HCT116 (cell line): ENCODE results near the gene SYNE2. TPM values are rescaled to one million over a fixed set of nuclear protein-coding genes. Genes with fewer than 3 reads are reported as not detected.

Experiments used
- ATAC-seq: fragments of 200-7000 bp; cut with Tn5 transposase; 2 replicates; pipeline ENCODE4 v1.9.1; 2020; ENCODE audit warnings: mild to moderate bottlenecking, moderate library complexity
- BruUV-seq: library from RNA; stranded (reverse); fragments of 400-500 nt; replicated peaks from 2 replicates; lab custom pipeline; 2021; lab: Mats Ljungman, UMichigan
- CTCF ChIA-PET: fragments of 300-600 bp; sonication (Branson Sonifier 250); formaldehyde crosslinking; loops from one replicate; lab custom pipeline; 2021; ENCODE audit warnings: antibody characterized with exemption; lab: Charles Lee
- POLR2A ChIA-PET: fragments of 300-600, 350-600 bp; sonication (Branson Sonifier 250); formaldehyde crosslinking; loops from one replicate; lab custom pipeline; 2021; ENCODE audit warnings: antibody characterized with exemption; lab: Charles Lee
- RAD21 ChIA-PET, 2 experiments: fragments of 300-600 bp; sonication (Branson Sonifier 250); formaldehyde crosslinking; loops; one replicate each; lab custom pipeline; 2023; ENCODE audit warnings: low total read pairs in 2 of 2; ENCODE audit not compliant: uncharacterized antibody in 2 of 2, unreplicated experiment in 2 of 2, low non-redundant PET in 1 of 2; lab: Charles Lee
- DNase-seq: peaks from one replicate; pipeline ENCODE4 v3.0.0-alpha.2; 2010; ENCODE audit warnings: low read depth, low spot score
- H2AFZ ChIP-seq: fragments of 200-600 bp; shearing (Covaris generic), sonication (generic); 2 replicates; pipeline ENCODE4 v1.6.1; 2017; ENCODE audit warnings: low read depth, mixed run types, mixed read lengths, antibody characterized with exemption, low read length; ENCODE audit not compliant: poor library complexity, severe bottlenecking
- H3K27ac ChIP-seq: 2 replicates; pipeline ENCODE4 v1.5.1; 2012; ENCODE audit warnings: low read depth, low read length
- H3K27me3 ChIP-seq: fragments of 200-600 bp; sonication (generic); 2 replicates; pipeline ENCODE4 v1.6.1; 2016; ENCODE audit warnings: mixed run types, low read length, mixed read lengths; ENCODE audit not compliant: insufficient read depth
- H3K36me3 ChIP-seq, 2 experiments: fragments of 200-500 bp in 1 of 2; fragments of 200-600 bp in 1 of 2; sonication (Bioruptor generic) in 1 of 2; sonication (generic) in 1 of 2; 2 replicates each; pipeline versions ENCODE4 v1.5.1 to v1.6.1; 2014 to 2016; ENCODE audit warnings: low read length in 2 of 2, inconsistent platforms in 1 of 2, mixed read lengths in 1 of 2, mixed run types in 1 of 2; ENCODE audit not compliant: insufficient read depth in 2 of 2, control insufficient read depth in 1 of 2
- H3K4me1 ChIP-seq, 2 experiments: fragments of 200-600 bp in 1 of 2; sonication (generic) in 1 of 2; 2 replicates each; pipeline versions ENCODE4 v1.5.1 to v1.6.1; 2012 to 2017; ENCODE audit warnings: low read length in 2 of 2, inconsistent platforms in 1 of 2, mild to moderate bottlenecking in 1 of 2, mixed read lengths in 1 of 2, mixed run types in 1 of 2, moderate library complexity in 1 of 2; ENCODE audit not compliant: insufficient read depth in 2 of 2, control insufficient read depth in 1 of 2
- H3K4me2 ChIP-seq: fragments of 200-600 bp; sonication (generic); 2 replicates; pipeline ENCODE4 v1.6.1; 2017; ENCODE audit warnings: mixed run types, low read length, mixed read lengths
- H3K4me3 ChIP-seq, 2 experiments: fragments of 200-600 bp in 1 of 2; sonication (generic) in 1 of 2; replicated peaks in 1 of 2; 2 replicates each; pipeline ENCODE4 v1.5.1; 2011 to 2016; ENCODE audit warnings: low read length in 2 of 2, control low read depth in 1 of 2, low read depth in 1 of 2, mild to moderate bottlenecking in 1 of 2, mixed read lengths in 1 of 2, mixed run types in 1 of 2
- H3K79me2 ChIP-seq: fragments of 200-600 bp; sonication (generic); 2 replicates; pipeline ENCODE4 v1.6.1; 2017; ENCODE audit warnings: mild to moderate bottlenecking, mixed run types, low read length, moderate library complexity, mixed read lengths; ENCODE audit not compliant: insufficient read depth
- H3K9ac ChIP-seq: fragments of 200-600 bp; sonication (generic); 2 replicates; pipeline ENCODE4 v1.6.1; 2016; ENCODE audit warnings: low read length, mixed read lengths
- H3K9me2 ChIP-seq: fragments of 200-600 bp; sonication (generic), shearing (Covaris generic); 2 replicates; pipeline ENCODE4 v1.6.1; 2017; ENCODE audit warnings: mixed run types, mild to moderate bottlenecking, moderate library complexity; ENCODE audit not compliant: insufficient read depth
- H3K9me3 ChIP-seq, 2 experiments: fragments of 200-500 bp in 1 of 2; fragments of 200-600 bp in 1 of 2; sonication (Bioruptor generic) in 1 of 2; sonication (generic) in 1 of 2; 2 replicates each; pipeline ENCODE4 v1.6.1; 2014 to 2017; ENCODE audit warnings: low read length in 2 of 2, mixed read lengths in 2 of 2, inconsistent platforms in 1 of 2, low read depth in 1 of 2, mild to moderate bottlenecking in 1 of 2, mixed run types in 1 of 2, moderate library complexity in 1 of 2; ENCODE audit not compliant: control insufficient read depth in 1 of 2, insufficient read depth in 1 of 2
- H4K20me1 ChIP-seq: fragments of 200-600 bp; sonication (generic), shearing (Covaris generic); 2 replicates; pipeline ENCODE4 v1.6.1; 2017; ENCODE audit warnings: mixed run types, mild to moderate bottlenecking, moderate library complexity; ENCODE audit not compliant: insufficient read depth
- CBX3 ChIP-seq: IDR thresholded peaks from 2 replicates; pipeline ENCODE4 v1.6.1; 2012; ENCODE audit warnings: low read depth
- CEBPB ChIP-seq: IDR thresholded peaks from 2 replicates; pipeline ENCODE4 v1.6.1; 2012; ENCODE audit warnings: low read depth
- CTCF ChIP-seq, 3 experiments: fragments of 200-600 bp in 1 of 3; sonication (generic) in 1 of 3; IDR thresholded peaks in 2 of 3; conservative IDR thresholded peaks in 1 of 3; 2 replicates each; pipeline ENCODE4 v1.5.1; 2012 to 2017; ENCODE audit warnings: low read depth in 2 of 3, low read length in 2 of 3, antibody characterized with exemption in 1 of 3, borderline replicate concordance in 1 of 3, control low read depth in 1 of 3, mild to moderate bottlenecking in 1 of 3, mixed read lengths in 1 of 3, mixed run types in 1 of 3, moderate library complexity in 1 of 3; ENCODE audit not compliant: insufficient read depth in 1 of 3
- EGR1 ChIP-seq: IDR thresholded peaks from 2 replicates; pipeline ENCODE4 v1.6.1; 2012; ENCODE audit warnings: low read depth
- REST ChIP-seq: IDR thresholded peaks from 2 replicates; pipeline ENCODE4 v1.6.1; 2012; ENCODE audit warnings: low read depth
- SP1 ChIP-seq: IDR thresholded peaks from 2 replicates; pipeline ENCODE4 v1.6.1; 2012; ENCODE audit warnings: low read depth
- SRF ChIP-seq: IDR thresholded peaks from 2 replicates; pipeline ENCODE4 v1.6.1; 2012; ENCODE audit warnings: low read depth
- TCF7L2 ChIP-seq: IDR thresholded peaks from 2 replicates; pipeline ENCODE4 v1.7.0; 2011; ENCODE audit warnings: borderline replicate concordance, inconsistent platforms; ENCODE audit not compliant: insufficient read depth, insufficient read length; ENCODE audit errors: extremely low read depth
- ZBTB33 ChIP-seq: IDR thresholded peaks from 2 replicates; pipeline ENCODE4 v1.6.1; 2011; ENCODE audit warnings: mild to moderate bottlenecking, low read length, moderate library complexity; ENCODE audit not compliant: insufficient replicate concordance; ENCODE audit errors: extremely low read depth
- ZFX ChIP-seq: fragments of 450-650 bp; IDR thresholded peaks from 2 replicates; pipeline ENCODE4 v1.6.1; 2017
- ZNF274 ChIP-seq: fragments of 200-500 bp; sonication (Bioruptor generic); IDR thresholded peaks from 2 replicates; pipeline ENCODE4 v1.6.1; 2014; ENCODE audit warnings: mild to moderate bottlenecking, low read depth, low read length, inconsistent platforms
- intact Hi-C: fragments of 100-400 bp; cut with micrococcal nuclease; formaldehyde crosslinking; loops from 2 replicates; pipeline ENCODE4 v1.10.0; 2022
- total RNA-seq: library from RNA; stranded (reverse); gene quantifications from one replicate; pipeline ENCODE4 v1.2.1, GENCODE V29; 2021; ENCODE audit not compliant: unreplicated experiment

Gene SYNE2
- total RNA-seq, 1 experiment from 2014 or later, result 28.8 TPM

GRCh38 chr14:64193821-64194220 is 341.0 kb downstream of the SYNE2 start (continued):
- TF ChIP-seq TCF7L2 (no peak), ZNF274 (no peak), SP1 (no peak)
- TF ChIP-seq, all 23 proteins: peak for 0

GRCh38 chr14:64194404-64194803 is 341.6 kb downstream of the SYNE2 start:
- Histone ChIP-seq H3K36me3 (no peaks in the 10 kb centered on the region), H3K79me2 (no peaks in the 10 kb centered on the region), H4K20me1 (no peaks in the 10 kb centered on the region), H3K4me3 (no peak overlapping the region), H3K9ac (no peak overlapping the region), H2AFZ (no peak overlapping the region), H3K9me2 (no peaks in the 10 kb centered on the region)
- CTCF ChIA-PET, result no interaction called here
- POLR2A ChIA-PET, result no interaction called here
- no peak for TF ChIP-seq CEBPB
- no peak for TF ChIP-seq CTCF (IDR thresholded peaks at IDR 0.05 in 2 of 3, conservative IDR thresholded peaks at IDR 0.05 in 1 of 3; ENCODE audit: borderline replicate concordance in 1 of 3, insufficient read depth in 1 of 3, low read depth in 2 of 3, low read length in 2 of 3)
- TF ChIP-seq SP1, result no peak
- TF ChIP-seq ZFX, result no peak
- TF ChIP-seq CBX3, result no peak
- TF ChIP-seq REST, result no peak
- no peak for TF ChIP-seq SRF
- no peak for TF ChIP-seq ZBTB33
- no peak for TF ChIP-seq EGR1
- TF ChIP-seq, all 23 proteins: peak for 0
- ATAC-seq (no peak), DNase-seq (no peak)
- no TSS peak for BruUV-seq
- no peak overlapping the region for H3K27ac ChIP-seq
- intact Hi-C loops, result no loop called here
- no peak overlapping the region for H3K4me2 ChIP-seq
- H3K27me3 ChIP-seq, result no peaks in the 10 kb centered on the region
- RAD21 ChIA-PET, result no interaction called here
- H3K4me1 ChIP-seq, result peaks cover 0 to 8% of the 10 kb centered on the region in 2 experiments; a peak in 1 of 4 replicates
- no peaks in the 10 kb centered on the region for H3K9me3 ChIP-seq
